Measurements from ENCODE around the gene PHF2.

PHF2 gene

GRCh38 chr9:93572221-93572620 lies 4.2 kb upstream of the PHF2 start:
- POLR2A ChIA-PET, result no interaction called here
- TF ChIP-seq CTCF (IDR thresholded peaks at IDR 0.05; ENCODE audit: insufficient read depth, low read length, missing control alignments), result no peak
- CTCF ChIA-PET, result no interaction called here
- no peak for DNase-seq (ENCODE audit: low read depth, low spot score)
- H3K4me3 ChIP-seq (ENCODE audit: low read depth, low read length), result no peak overlapping the region

GRCh38 chr9:93572636-93573515 lies 3.5 kb upstream of the PHF2 start:
- no peak for TF ChIP-seq CTCF (IDR thresholded peaks at IDR 0.05; ENCODE audit: insufficient read depth, low read length, missing control alignments)
- CTCF ChIA-PET, result no interaction called here
- POLR2A ChIA-PET, result interaction anchor here (0.6 to 0.8 kb wide), 2 partner anchors 17 to 119 kb away, joined by 3 read pairs; no protein-coding TSS in a partner anchor
- H3K4me3 ChIP-seq (ENCODE audit: low read depth, low read length), result no peak overlapping the region
- DNase-seq (ENCODE audit: low read depth, low spot score), result no peak

- no peak for DNase-seq (ENCODE audit: low read depth, low spot score)
- TF ChIP-seq CTCF (IDR thresholded peaks at IDR 0.05; ENCODE audit: insufficient read depth, low read length, missing control alignments), result no peak
- POLR2A ChIA-PET, result interaction anchor here (0.6 to 0.8 kb wide), 2 partner anchors 16 to 119 kb away, joined by 3 read pairs; no protein-coding TSS in a partner anchor
- H3K4me3 ChIP-seq (ENCODE audit: low read depth, low read length), result no peak overlapping the region
- CTCF ChIA-PET, result interaction anchor here (2.5 kb wide), 1 partner anchor 7 kb away, joined by 29 read pairs; no protein-coding TSS in a partner anchor
Observed at GRCh38 chr9:93573516-93573828, 2.9 kb upstream of the PHF2 start.

GRCh38 chr9:93574091-93574899 lies 2.1 kb upstream of the PHF2 start:
- no peak for DNase-seq (ENCODE audit: low read depth, low spot score)
- POLR2A ChIA-PET, result interaction anchor here (0.6 to 1.4 kb wide), 3 partner anchors 8 to 120 kb away, joined by 3 to 5 read pairs (median 3); no protein-coding TSS in a partner anchor
- CTCF ChIA-PET, result interaction anchor here (1.0 to 2.5 kb wide), 2 partner anchors 8 to 120 kb away, joined by 3 to 29 read pairs; no protein-coding TSS in a partner anchor
- no peak for TF ChIP-seq CTCF (IDR thresholded peaks at IDR 0.05; ENCODE audit: insufficient read depth, low read length, missing control alignments)
- no peak overlapping the region for H3K4me3 ChIP-seq (ENCODE audit: low read depth, low read length)

GRCh38 chr9:93574900-93575795 lies 1.2 kb upstream of the PHF2 start:
- ChIA-PET POLR2A (interaction anchor here (1.1 to 1.4 kb wide), 2 partner anchors 8 to 9 kb away, joined by 5 to 14 read pairs; no protein-coding TSS in a partner anchor), CTCF (interaction anchor here (0.6 to 2.5 kb wide), 3 partner anchors 9 to 121 kb away, joined by 3 to 29 read pairs (median 3); no protein-coding TSS in a partner anchor)
- H3K4me3 ChIP-seq (ENCODE audit: low read depth, low read length), result peak overlapping the region; percentile 70
- TF ChIP-seq CTCF (IDR thresholded peaks at IDR 0.05; ENCODE audit: insufficient read depth, low read length, missing control alignments), result no peak
- DNase-seq (ENCODE audit: low read depth, low spot score), result no peak

All from AG04449 (cell line).